ENCODE data around the gene CSMD2. TPM values are rescaled to one million over a fixed set of nuclear protein-coding genes. Genes with fewer than 3 reads are reported as not detected.

Gene CSMD2
- total and polyA plus RNA-seq, 2 of the 8 experiments (the other 6 are each of a cell fraction or from before 2014, with no cell fraction given): 7.0 to 14.7 TPM

- Histone ChIP-seq H2BK20ac (ENCODE audit: low read length) (no peak overlapping the region), H2AFZ (ENCODE audit: low read length) (no peak overlapping the region), H2BK15ac (ENCODE audit: low read length) (no peak overlapping the region; the same call in 1 of the 2 replicates), H3K27ac (ENCODE audit: low read depth, low read length) (no peak overlapping the region), H4K91ac (replicated peaks; ENCODE audit: insufficient read length, low read length) (no peak overlapping the region), H3K18ac (ENCODE audit: extremely low read depth, low read length) (no peak overlapping the region), H2BK120ac (replicated peaks; ENCODE audit: low read depth, low read length) (no peak overlapping the region), H3K9me3 (ENCODE audit: insufficient read depth in 2 of 2, low read depth in 1 of 2, low read length in 1 of 2) (no peaks in the 10 kb centered on the region), H3K14ac (ENCODE audit: insufficient read length) (no peak overlapping the region), H3K9ac (replicated peaks in 1 of 4; ENCODE audit: extremely low read depth in 1 of 4, low read depth in 3 of 4, low read length in 3 of 4) (no peak overlapping the region), H3K4me2 (ENCODE audit: insufficient read depth in 1 of 2, low read depth in 2 of 2, low read length in 2 of 2) (no peak overlapping the region; a peak in 1 of 4 replicates), H4K8ac (ENCODE audit: extremely low read depth, insufficient read depth, low read length) (no peak overlapping the region), H2BK5ac (ENCODE audit: low read depth, low read length) (no peak overlapping the region), H3K36me3 (ENCODE audit: control insufficient read depth in 2 of 4, insufficient read depth in 4 of 4, low read length in 3 of 4) (no peaks in the 10 kb centered on the region), H2AK5ac (ENCODE audit: low read depth, low read length) (no peak overlapping the region; the same call in 1 of the 2 replicates), H3K79me1 (ENCODE audit: low read depth, low read length) (peaks cover 20% of the 10 kb centered on the region), H3K27me3 (replicated peaks in 1 of 4; ENCODE audit: control insufficient read depth in 3 of 4, extremely low read depth in 1 of 4, insufficient read depth in 3 of 4, low read length in 3 of 4) (no peaks in the 10 kb centered on the region), H3K23me2 (ENCODE audit: low read depth, low read length) (no peaks in the 10 kb centered on the region), H4K5ac (ENCODE audit: insufficient read length, low read depth, low read length) (no peak overlapping the region), H4K20me1 (replicated peaks in 1 of 2; ENCODE audit: control insufficient read depth in 1 of 2, insufficient read depth in 2 of 2, low read length in 2 of 2) (peaks cover 10 to 19% of the 10 kb centered on the region in 2 experiments), H3K4me3 (ENCODE audit: extremely low read depth in 1 of 4, insufficient read depth in 2 of 4, low read depth in 3 of 4, low read length in 4 of 4) (no peak overlapping the region), H3K4ac (replicated peaks; ENCODE audit: insufficient read length, low read depth, low read length) (no peak overlapping the region), H3K56ac (replicated peaks; ENCODE audit: insufficient read length, low read depth, low read length) (no peak overlapping the region), H3K4me1 (replicated peaks in 1 of 4; ENCODE audit: control insufficient read depth in 3 of 4, insufficient read depth in 4 of 4, low read length in 3 of 4) (peaks cover 4 to 10% (median 6%) of the 10 kb centered on the region in 4 experiments; a peak in 6 of 7 replicates), H2BK12ac (ENCODE audit: low read depth, low read length) (no peak overlapping the region), H3K23ac (ENCODE audit: insufficient read length) (no peak overlapping the region), H3K79me2 (ENCODE audit: control insufficient read depth in 1 of 2, insufficient read depth in 2 of 2, low read length in 2 of 2) (peaks cover 0 to 26% of the 10 kb centered on the region in 2 experiments; a peak in 2 of 4 replicates)
- DNase-seq (ENCODE audit: low read depth in 1 of 2, low spot score in 2 of 2) (peak in 1 of 2 experiments; percentile 59), FAIRE-seq (no peak)
- 78% methylated on average over 11 of the region's 11 CpGs; no CpG with 5 or more reads in 1 of the 2 experiments for WGBS, 2 experiments (ENCODE audit: extremely low coverage in 1 of 2, insufficient coverage in 1 of 2, insufficient read length in 1 of 2, insufficient replicate concordance in 2 of 2, low coverage in 1 of 2, low lambda C conversion rate in 2 of 2, missing lambda C conversion rate in 1 of 2)
- ChIA-PET CTCF (ENCODE audit: partially characterized antibody) (interaction anchor here (0.8 to 2.4 kb wide), 6 partner anchors 9 to 207 kb away, joined by 3 to 14 read pairs (median 4); no protein-coding TSS in a partner anchor), POLR2A (ENCODE audit: partially characterized antibody) (interaction anchor here (2.5 kb wide), 1 partner anchor 14 kb away, joined by 8 read pairs; no protein-coding TSS in a partner anchor)
- no peak for TF ChIP-seq TEAD4 (IDR thresholded peaks at IDR 0.05; ENCODE audit: low read depth, low read length)
- TF ChIP-seq, protein P1, sequence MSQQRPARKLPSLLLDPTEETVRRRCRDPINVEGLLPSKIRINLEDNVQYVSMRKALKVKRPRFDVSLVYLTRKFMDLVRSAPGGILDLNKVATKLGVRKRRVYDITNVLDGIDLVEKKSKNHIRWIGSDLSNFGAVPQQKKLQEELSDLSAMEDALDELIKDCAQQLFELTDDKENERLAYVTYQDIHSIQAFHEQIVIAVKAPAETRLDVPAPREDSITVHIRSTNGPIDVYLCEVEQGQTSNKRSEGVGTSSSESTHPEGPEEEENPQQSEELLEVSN (IDR thresholded peaks at IDR 0.05): no peak
- no peak for TF ChIP-seq NANOG (IDR thresholded peaks at IDR 0.05; ENCODE audit: insufficient read depth, low read depth, low read length, poor library complexity, severe bottlenecking)
- TF ChIP-seq SIX5 (IDR thresholded peaks at IDR 0.05; ENCODE audit: low read depth, low read length): no peak
- no peak for TF ChIP-seq JUND (IDR thresholded peaks at IDR 0.05; ENCODE audit: low read length)
- no peak for TF ChIP-seq CTCF (IDR thresholded peaks at IDR 0.05; ENCODE audit: control extremely low read depth in 1 of 3, insufficient read depth in 1 of 3, low read depth in 1 of 3, low read length in 3 of 3)
- TF ChIP-seq ASH2L (IDR thresholded peaks at IDR 0.05; ENCODE audit: low read length): no peak
- TF ChIP-seq CBX5 (IDR thresholded peaks at IDR 0.05; ENCODE audit: low read depth, low read length): no peak
- TF ChIP-seq HDAC6 (IDR thresholded peaks at IDR 0.05; ENCODE audit: low read depth, low read length): no peak
These were observed 107.5 kb downstream of the CSMD2 start for GRCh38 chr1:34057347-34058130.
